ENCODE results near the gene TJP3.

The TJP3 gene

GRCh38 chr19:3682286-3682685 lies 25.9 kb upstream of the TJP3 start:
- no peak overlapping the region for H3K9ac ChIP-seq (ENCODE audit: low read length)
- no peaks in the 10 kb centered on the region for H3K36me3 ChIP-seq (replicated peaks; ENCODE audit: insufficient read depth, low read length)
- H3K4me3 ChIP-seq (ENCODE audit: low read length): no peak overlapping the region
- no peaks in the 10 kb centered on the region for H3K4me1 ChIP-seq (ENCODE audit: low read length)
- no peaks in the 10 kb centered on the region for H3K9me3 ChIP-seq (replicated peaks; ENCODE audit: insufficient read depth, low read length)
- peaks cover 3% of the 10 kb centered on the region; the same call in 1 of the 2 replicates for H3F3A ChIP-seq (ENCODE audit: insufficient read depth, low read length)
- no peak overlapping the region for H3K27ac ChIP-seq (ENCODE audit: low read length)
- H3K9me2 ChIP-seq (replicated peaks; ENCODE audit: insufficient read depth, low read length): no peaks in the 10 kb centered on the region
- no peak for DNase-seq
- H3K4me2 ChIP-seq (ENCODE audit: low read depth, low read length): no peak overlapping the region
- H3K79me2 ChIP-seq (ENCODE audit: low read length): peaks cover 15% of the 10 kb centered on the region
- no peak overlapping the region for H2AFZ ChIP-seq (ENCODE audit: low read length)
- H4K20me1 ChIP-seq (ENCODE audit: insufficient read depth, low read length): no peaks in the 10 kb centered on the region
- no peak for TF ChIP-seq EZH2phosphoT487 (IDR thresholded peaks at IDR 0.05; ENCODE audit: low read length)
- TF ChIP-seq CTCF (IDR thresholded peaks at IDR 0.05; ENCODE audit: low read length): no peak
- no peak for TF ChIP-seq EZH2 (optimal IDR thresholded peaks at IDR 0.05; ENCODE audit: low read depth, low read length)
- H3K27me3 ChIP-seq (replicated peaks; ENCODE audit: insufficient read depth, low read length): no peaks in the 10 kb centered on the region

DNA sequence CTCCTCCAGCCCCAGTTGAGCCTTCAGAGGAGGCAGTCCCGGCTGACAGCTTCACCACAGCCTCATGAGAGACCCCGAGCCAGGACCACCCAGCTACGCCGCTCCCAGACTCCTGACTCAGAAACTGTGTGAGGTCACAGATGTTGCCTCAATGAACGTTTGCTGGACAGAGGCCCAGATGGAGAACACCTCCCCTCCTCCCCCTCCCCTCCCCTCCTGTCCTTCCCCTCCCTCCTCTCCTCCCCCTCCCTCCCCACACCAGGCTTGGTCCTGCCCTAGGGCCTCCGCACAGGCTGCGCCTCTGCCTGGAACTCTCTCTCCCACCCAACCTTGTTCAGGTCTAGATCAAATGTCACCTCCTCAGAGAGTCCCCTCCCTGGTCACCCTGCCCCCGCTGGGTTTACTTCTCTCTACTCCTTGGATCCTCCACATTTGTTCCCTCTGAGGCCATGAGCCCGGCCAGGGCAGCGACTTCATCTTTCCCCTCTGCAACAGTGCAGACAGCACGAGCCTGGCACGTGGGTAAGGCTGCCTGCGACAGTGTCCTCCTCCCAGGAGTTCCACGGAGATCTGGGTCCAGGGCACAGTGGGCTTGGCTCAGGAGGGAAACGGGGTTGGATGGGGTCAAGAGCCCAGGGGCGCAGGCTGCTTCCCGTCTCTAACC lies 25.3 kb upstream of the TJP3 start:
- DNase-seq: no peak
- H3K27ac ChIP-seq (ENCODE audit: low read length): no peak overlapping the region
- H3K9ac ChIP-seq (ENCODE audit: low read length): no peak overlapping the region
- TF ChIP-seq EZH2 (optimal IDR thresholded peaks at IDR 0.05; ENCODE audit: low read depth, low read length) (no peak), EZH2phosphoT487 (IDR thresholded peaks at IDR 0.05; ENCODE audit: low read length) (no peak), CTCF (IDR thresholded peaks at IDR 0.05; ENCODE audit: low read length) (no peak)
- no peaks in the 10 kb centered on the region for H4K20me1 ChIP-seq (ENCODE audit: insufficient read depth, low read length)
- no peak overlapping the region for H3K4me3 ChIP-seq (ENCODE audit: low read length)
- H3K9me2 ChIP-seq (replicated peaks; ENCODE audit: insufficient read depth, low read length): no peaks in the 10 kb centered on the region
- H3K4me1 ChIP-seq (ENCODE audit: low read length): peaks cover 5% of the 10 kb centered on the region; the same call in 1 of the 2 replicates
- peaks cover 21% of the 10 kb centered on the region for H3K79me2 ChIP-seq (ENCODE audit: low read length)
- no peaks in the 10 kb centered on the region for H3K27me3 ChIP-seq (replicated peaks; ENCODE audit: insufficient read depth, low read length)
- H3K4me2 ChIP-seq (ENCODE audit: low read depth, low read length): no peak overlapping the region
- no peaks in the 10 kb centered on the region for H3K9me3 ChIP-seq (replicated peaks; ENCODE audit: insufficient read depth, low read length)
- no peak overlapping the region for H2AFZ ChIP-seq (ENCODE audit: low read length)
- H3K36me3 ChIP-seq (replicated peaks; ENCODE audit: insufficient read depth, low read length): no peaks in the 10 kb centered on the region
- H3F3A ChIP-seq (ENCODE audit: insufficient read depth, low read length): peaks cover 9% of the 10 kb centered on the region; the same call in 1 of the 2 replicates

DNA sequence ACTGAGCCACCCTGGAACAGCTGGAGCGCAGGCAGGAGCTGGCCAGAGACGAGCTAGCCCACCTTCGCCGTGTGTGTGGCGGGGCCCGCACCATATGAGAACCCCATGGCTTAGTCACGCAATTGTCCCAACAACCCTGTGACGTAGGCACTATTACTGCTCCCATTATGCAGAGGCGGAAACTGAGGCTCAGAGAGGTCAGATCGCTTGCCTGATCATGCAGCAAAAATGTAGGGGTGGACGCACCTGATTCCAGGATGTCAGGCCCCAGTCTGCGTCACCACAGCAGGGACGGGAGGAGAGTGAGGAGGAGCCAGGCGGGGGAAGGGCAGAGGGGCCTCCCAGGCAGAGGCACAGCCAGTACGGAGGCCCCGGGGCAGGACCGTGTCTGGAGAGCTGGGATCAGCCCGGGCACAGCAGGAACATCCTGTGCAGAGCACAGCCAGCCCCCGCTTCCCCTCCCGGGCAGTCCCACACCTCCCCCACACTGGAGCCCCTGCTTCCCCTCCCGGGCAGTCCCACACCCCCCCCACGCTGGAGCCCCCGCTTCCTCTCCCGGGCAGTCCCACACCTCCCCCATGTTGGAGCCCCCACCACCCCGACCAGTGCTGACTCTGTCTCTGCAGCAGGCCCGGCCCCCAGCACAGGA lies 24.7 kb upstream of the TJP3 start:
- Histone ChIP-seq H4K20me1 (ENCODE audit: insufficient read depth, low read length) (no peaks in the 10 kb centered on the region), H3K27ac (ENCODE audit: low read length) (no peak overlapping the region), H3K9me2 (replicated peaks; ENCODE audit: insufficient read depth, low read length) (no peaks in the 10 kb centered on the region), H3F3A (ENCODE audit: insufficient read depth, low read length) (peaks cover 15% of the 10 kb centered on the region; the same call in 1 of the 2 replicates), H3K4me3 (ENCODE audit: low read length) (no peak overlapping the region), H3K9ac (ENCODE audit: low read length) (no peak overlapping the region), H3K4me1 (ENCODE audit: low read length) (peaks cover 12% of the 10 kb centered on the region), H3K79me2 (ENCODE audit: low read length) (peaks cover 25% of the 10 kb centered on the region), H3K27me3 (replicated peaks; ENCODE audit: insufficient read depth, low read length) (no peaks in the 10 kb centered on the region), H3K36me3 (replicated peaks; ENCODE audit: insufficient read depth, low read length) (no peaks in the 10 kb centered on the region), H2AFZ (ENCODE audit: low read length) (no peak overlapping the region), H3K4me2 (ENCODE audit: low read depth, low read length) (no peak overlapping the region), H3K9me3 (replicated peaks; ENCODE audit: insufficient read depth, low read length) (no peaks in the 10 kb centered on the region)
- TF ChIP-seq EZH2 (optimal IDR thresholded peaks at IDR 0.05; ENCODE audit: low read depth, low read length) (no peak), EZH2phosphoT487 (IDR thresholded peaks at IDR 0.05; ENCODE audit: low read length) (no peak), CTCF (IDR thresholded peaks at IDR 0.05; ENCODE audit: low read length) (no peak)
- DNase-seq: no peak
